Stimulated activated CD8-positive, alpha-beta memory T cell treated with anti-CD3 and anti-CD28 coated beads, Interleukin-12 subunit alpha, Interleukin-12 subunit beta, amount 100 ng/mL, for 4 hours (primary cell): ENCODE results near the gene TENT4A.
A peak's percentile ranks its signal among the peaks of the same experiment; 100 is the strongest.

Experiments
- DNase-seq: peaks from one replicate; pipeline ENCODE4 v3.0.0-alpha.2; 2020; ENCODE audit warnings: low read depth

The TENT4A gene

DNA sequence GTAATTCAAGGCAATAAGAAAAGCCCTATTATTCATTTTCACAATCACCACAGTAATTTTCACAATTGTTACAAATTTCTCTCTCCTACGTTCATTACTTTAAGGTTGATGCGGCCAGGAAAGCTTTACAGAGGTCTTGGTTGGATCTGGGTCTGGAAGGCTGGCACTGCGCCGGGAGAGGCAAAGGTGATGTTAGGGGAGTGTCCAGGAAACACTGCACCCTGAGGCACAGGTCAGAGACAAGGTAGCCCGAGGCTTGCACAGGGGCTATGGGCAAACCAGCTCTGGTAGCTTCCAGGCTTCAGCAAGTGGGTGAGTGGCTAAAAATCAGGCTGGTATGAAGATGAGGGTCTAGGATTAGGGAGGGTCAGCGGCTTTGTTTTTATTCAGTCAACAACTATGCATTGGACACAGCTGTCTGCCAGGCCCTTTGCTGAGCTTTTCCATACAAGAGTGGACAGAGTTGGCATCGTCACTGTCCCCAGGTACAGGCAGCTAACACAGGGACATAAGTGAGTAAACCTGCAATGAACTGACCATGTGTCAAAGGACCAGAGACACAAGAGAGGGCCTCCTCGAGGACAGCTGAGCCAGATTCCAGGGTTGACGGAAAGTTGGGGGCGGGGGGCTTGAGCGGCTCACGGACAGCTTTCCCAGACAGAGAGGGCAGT, 12.4 kb upstream of the TENT4A start:
- DNase-seq: no peak

- DNase-seq: no peak
These were observed 11.7 kb upstream of the TENT4A start for GRCh38 chr5:6701491-6701890.

- no peak for DNase-seq
These were observed 10.6 kb upstream of the TENT4A start for GRCh38 chr5:6702633-6703032.

GRCh38 chr5:6703806-6704205, 9.4 kb upstream of the TENT4A start:
- no peak for DNase-seq

- no peak for DNase-seq
These were observed 8.8 kb upstream of the TENT4A start for GRCh38 chr5:6704361-6704851.

- no peak for DNase-seq
These were observed 8.1 kb upstream of the TENT4A start for GRCh38 chr5:6705088-6705487.

DNA sequence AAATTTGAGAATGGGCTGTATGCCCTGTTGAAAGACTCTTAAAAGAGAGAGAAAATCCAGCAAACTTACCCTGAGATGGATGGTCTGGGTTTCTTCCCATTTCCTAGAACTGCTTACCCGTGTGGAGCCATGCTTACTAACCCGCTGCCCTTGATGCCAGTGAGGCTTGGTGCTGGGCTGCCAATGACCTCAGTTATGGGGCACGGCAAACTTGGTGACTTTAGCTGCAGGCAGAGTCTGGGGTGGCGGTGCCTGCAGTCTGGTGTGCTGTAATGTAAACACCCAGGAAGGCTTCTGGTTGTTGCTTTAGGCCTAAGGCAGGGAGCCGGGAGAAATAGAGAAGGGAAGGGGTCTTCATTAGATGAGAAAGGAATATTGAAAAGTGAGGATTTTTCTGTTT, 7.3 kb upstream of the TENT4A start:
- no peak for DNase-seq

DNA sequence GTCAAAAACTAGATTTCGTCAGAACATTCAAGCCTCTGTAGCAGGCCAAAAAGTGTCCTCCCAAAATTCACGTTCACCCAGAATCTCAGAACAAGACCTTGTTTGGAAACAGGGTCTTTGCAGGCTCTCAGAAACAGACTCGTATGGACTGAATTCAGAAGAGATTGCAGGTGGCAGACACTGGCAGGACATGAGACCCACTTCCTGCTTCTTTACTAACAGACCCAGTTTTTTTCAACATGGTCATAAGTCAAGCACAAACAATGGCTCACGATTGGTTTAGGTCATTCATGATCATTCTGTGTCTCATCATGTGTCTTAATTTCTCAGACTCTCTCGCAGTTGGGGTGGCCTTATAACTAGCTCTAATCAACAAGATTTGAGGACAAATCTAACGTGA, 5.4 kb upstream of the TENT4A start:
- no peak for DNase-seq

DNA sequence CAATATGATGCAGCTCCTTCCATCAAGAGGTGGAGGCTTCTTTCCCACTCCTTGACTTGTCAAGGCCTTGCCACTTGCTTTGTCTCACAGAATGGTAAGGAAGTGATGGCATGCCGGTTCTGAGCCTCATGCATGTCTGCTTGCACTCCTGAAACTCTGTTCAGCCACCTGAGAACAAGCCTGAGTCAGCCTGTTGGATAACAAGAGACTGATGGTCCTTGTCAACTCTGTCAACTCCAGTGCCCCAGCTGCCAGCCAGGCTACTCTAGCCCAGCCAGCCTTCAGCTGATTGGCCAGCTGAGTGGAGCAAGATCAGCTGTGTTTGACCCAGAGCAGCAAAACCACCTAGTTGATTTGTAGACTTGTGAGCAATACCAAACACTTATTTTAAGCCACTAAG, 4.4 kb upstream of the TENT4A start:
- DNase-seq: no peak

- DNase-seq: no peak
These were observed 3.2 kb upstream of the TENT4A start for GRCh38 chr5:6710070-6710469.

DNA sequence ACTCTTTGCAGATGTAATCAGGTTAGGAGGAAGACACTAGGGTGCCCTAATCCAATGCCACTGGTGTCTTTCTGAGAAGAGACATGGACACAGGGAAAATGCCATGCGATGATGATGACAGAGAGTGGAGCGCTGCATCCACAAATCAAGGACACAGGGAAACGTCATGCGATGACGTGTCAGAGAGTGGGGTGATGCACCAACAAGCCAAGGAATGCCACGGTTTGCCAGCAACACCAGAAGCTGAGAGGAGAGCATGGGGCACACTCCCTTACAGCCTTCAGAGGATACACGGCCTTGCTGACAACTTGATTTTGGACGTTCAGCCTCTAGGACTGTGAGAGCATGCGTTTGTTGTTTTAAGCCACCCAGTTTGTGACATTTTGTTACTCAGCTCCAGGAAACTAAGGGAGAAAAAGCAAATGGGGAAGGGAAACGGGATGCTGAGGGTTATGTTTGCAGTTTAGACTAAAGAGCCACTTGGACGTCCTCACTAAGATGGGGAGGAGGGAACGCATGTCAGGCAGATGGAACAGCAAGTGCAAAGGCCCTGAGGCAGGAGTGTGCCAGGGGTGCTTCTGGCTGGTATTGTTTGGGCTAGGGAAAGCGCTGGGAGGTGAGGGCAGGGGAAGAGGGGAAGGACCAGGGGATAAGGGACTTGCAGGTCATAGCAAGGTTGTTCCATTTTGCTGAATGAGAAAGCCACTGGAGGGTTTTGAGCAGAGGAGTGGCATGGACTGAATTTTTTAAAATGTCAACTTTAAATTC, 2.5 kb upstream of the TENT4A start:
- DNase-seq: no peak

DNA sequence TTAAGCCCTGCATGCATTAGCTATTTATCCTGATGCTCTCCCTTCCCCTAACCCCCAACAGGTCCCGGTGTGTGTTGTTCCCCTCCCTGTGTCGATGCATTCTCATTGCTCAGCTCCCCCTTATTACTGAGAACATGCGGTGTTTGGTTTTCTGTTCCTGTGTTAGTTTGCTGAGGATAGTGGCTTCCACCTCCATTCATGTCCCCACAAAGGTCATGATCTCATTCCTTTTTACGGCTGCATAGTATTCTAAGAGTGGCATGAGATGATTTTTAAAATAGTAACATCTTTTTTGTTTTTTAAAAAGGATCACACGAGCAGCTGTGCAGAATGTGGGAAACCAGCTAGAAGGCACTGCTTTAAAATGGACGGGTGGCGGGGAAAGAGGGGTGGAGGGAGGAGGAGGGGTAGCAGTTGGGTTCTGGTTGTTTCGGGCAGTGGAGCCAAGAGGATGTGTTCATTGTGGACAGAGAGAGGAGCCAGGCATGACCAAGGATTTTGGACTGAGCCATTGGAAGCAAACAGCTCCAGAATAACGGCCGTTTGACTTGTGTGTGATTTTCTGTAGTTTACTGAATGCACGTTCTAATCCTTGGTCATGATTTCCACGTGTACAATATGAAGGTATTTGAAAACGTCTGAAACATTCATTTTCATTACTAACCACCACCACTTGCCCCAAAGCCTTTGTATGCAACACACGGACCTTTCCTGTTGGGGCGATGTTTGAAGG, 1.7 kb upstream of the TENT4A start:
- DNase-seq: no peak

GRCh38 chr5:6712142-6712576, 1.1 kb upstream of the TENT4A start:
- peak; percentile 42 for DNase-seq

GRCh38 chr5:6712577-6713273, 507 bp upstream of the TENT4A start:
- DNase-seq: peak; percentile 97

GRCh38 chr5:6714226-6715041, 1.2 kb downstream of the TENT4A start:
- DNase-seq: peak; percentile 31

- DNase-seq: no peak
These were observed 2.0 kb downstream of the TENT4A start for GRCh38 chr5:6715271-6715670.

GRCh38 chr5:6715758-6716628, 2.8 kb downstream of the TENT4A start:
- no peak for DNase-seq

- no peak for DNase-seq
These were observed 3.5 kb downstream of the TENT4A start for GRCh38 chr5:6716629-6717149.

DNA sequence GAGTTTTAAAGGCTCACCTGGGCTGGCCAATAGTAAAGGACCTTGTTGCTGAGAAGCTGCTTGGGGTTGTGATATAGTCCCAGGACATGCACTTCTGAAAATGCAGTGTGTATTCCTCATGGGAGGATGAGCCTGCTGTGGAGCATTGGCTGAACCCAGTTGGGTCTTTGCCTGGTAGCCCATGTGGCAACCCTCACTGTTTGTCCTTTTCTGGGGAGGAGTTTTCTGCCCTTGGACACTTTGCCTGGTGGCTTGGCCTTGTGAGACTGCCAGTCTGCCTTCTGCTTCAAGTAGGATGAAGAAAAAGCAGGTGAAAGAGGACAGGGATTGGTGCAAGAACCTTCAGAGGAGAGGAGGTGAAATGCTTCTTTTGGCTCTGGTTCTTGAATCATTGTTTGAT, 4.0 kb downstream of the TENT4A start:
- no peak for DNase-seq

DNA sequence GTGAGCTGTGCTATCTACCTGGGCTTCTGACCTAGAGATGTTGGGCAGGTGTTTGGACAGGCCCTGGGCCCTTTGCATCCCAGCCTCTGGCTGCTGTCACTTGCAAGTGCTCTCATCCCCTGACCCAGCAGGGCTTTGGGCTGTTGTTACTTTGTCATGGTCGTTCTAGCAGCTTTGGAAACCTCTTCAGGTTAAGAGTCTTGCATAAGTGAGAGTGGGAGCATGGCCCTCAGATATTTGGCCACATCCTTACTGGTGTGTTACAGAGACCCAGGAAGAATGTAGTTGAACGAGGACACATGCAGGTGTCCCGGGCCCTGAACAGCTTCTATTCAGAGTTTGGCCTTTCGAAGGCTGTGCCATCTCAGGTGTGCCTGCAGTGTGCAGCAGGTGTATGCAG, 4.5 kb downstream of the TENT4A start:
- DNase-seq: no peak
